Astrocyte (in vitro differentiated cells and primary cell): ENCODE results near the gene PSENEN. TPM values are rescaled to one million over a fixed set of nuclear protein-coding genes. Genes with fewer than 3 reads are reported as not detected.

Source experiments
- DNase-seq: peaks from one replicate; pipeline ENCODE4 v3.0.0-alpha.2; 2010; ENCODE audit warnings: low read depth
- FAIRE-seq: peaks from 2 replicates; lab custom pipeline; 2011; peaks lifted over from hg19 to GRCh38; lab: Jason Lieb, UNC
- H2AFZ ChIP-seq: 2 replicates; pipeline ENCODE4 v1.6.0; 2012; ENCODE audit warnings: low read depth, low read length, inconsistent platforms
- H3K27ac ChIP-seq: 2 replicates; pipeline ENCODE4 v1.5.1; 2011; ENCODE audit warnings: low read depth, low read length, inconsistent platforms
- H3K27me3 ChIP-seq: 2 replicates; pipeline ENCODE4 v1.6.0; 2011; ENCODE audit warnings: low read length, inconsistent platforms; ENCODE audit not compliant: insufficient read depth
- H3K36me3 ChIP-seq: 2 replicates; pipeline ENCODE4 v1.5.1; 2011; ENCODE audit warnings: low read length, inconsistent platforms; ENCODE audit not compliant: insufficient read depth
- H3K4me1 ChIP-seq: 2 replicates; pipeline ENCODE4 v1.5.1; 2011; ENCODE audit warnings: low read length, inconsistent platforms; ENCODE audit not compliant: insufficient read depth
- H3K4me2 ChIP-seq: 2 replicates; pipeline ENCODE4 v1.6.0; 2012; ENCODE audit warnings: low read length, inconsistent platforms
- H3K4me3 ChIP-seq: 2 replicates; pipeline ENCODE4 v1.5.1; 2011; ENCODE audit warnings: low read depth, mild to moderate bottlenecking, low read length, inconsistent platforms; ENCODE audit not compliant: insufficient read depth
- H3K79me2 ChIP-seq: 2 replicates; pipeline ENCODE4 v1.6.0; 2012; ENCODE audit warnings: mild to moderate bottlenecking, low read length, inconsistent platforms; ENCODE audit not compliant: insufficient read depth
- H3K9ac ChIP-seq: 2 replicates; pipeline ENCODE4 v1.6.0; 2012; ENCODE audit warnings: mild to moderate bottlenecking, low read length, inconsistent platforms
- H3K9me3 ChIP-seq: 2 replicates; pipeline ENCODE4 v1.5.1; 2012; ENCODE audit warnings: low read depth, mild to moderate bottlenecking, low read length, inconsistent platforms; ENCODE audit not compliant: insufficient read depth
- H4K20me1 ChIP-seq: 2 replicates; pipeline ENCODE4 v1.6.0; 2012; ENCODE audit warnings: low read length, inconsistent platforms; ENCODE audit not compliant: insufficient read depth
- H3K27ac Mint-ChIP-seq: one replicate; pipeline ENCODE4 v1.8.0; 2021; ENCODE audit warnings: mild to moderate bottlenecking, mixed read lengths; ENCODE audit not compliant: unreplicated experiment
- H3K27me3 Mint-ChIP-seq: one replicate; pipeline ENCODE4 v1.8.0; 2021; ENCODE audit warnings: low read depth, mixed read lengths; ENCODE audit not compliant: unreplicated experiment
- H3K36me3 Mint-ChIP-seq: one replicate; pipeline ENCODE4 v1.8.0; 2021; ENCODE audit warnings: low read depth, mixed read lengths; ENCODE audit not compliant: unreplicated experiment
- H3K4me1 Mint-ChIP-seq: one replicate; pipeline ENCODE4 v1.8.0; 2021; ENCODE audit warnings: low read depth, mixed read lengths; ENCODE audit not compliant: unreplicated experiment
- H3K4me3 Mint-ChIP-seq: one replicate; pipeline ENCODE4 v1.8.0; 2021; ENCODE audit warnings: mild to moderate bottlenecking, moderate library complexity, mixed read lengths; ENCODE audit not compliant: unreplicated experiment
- H3K9me3 Mint-ChIP-seq: one replicate; pipeline ENCODE4 v1.8.0; 2021; ENCODE audit warnings: mild to moderate bottlenecking, mixed read lengths; ENCODE audit not compliant: unreplicated experiment
- CTCF ChIP-seq: IDR thresholded peaks from 2 replicates; pipeline ENCODE4 v1.5.1; 2011; ENCODE audit warnings: low read depth, mild to moderate bottlenecking, inconsistent platforms, low read length, moderate library complexity; ENCODE audit not compliant: insufficient read depth
- EZH2 ChIP-seq: IDR thresholded peaks from 2 replicates; pipeline ENCODE4 v1.6.1; 2012; ENCODE audit warnings: mild to moderate bottlenecking, low read length, inconsistent platforms; ENCODE audit not compliant: insufficient read depth
- total RNA-seq: library from RNA; stranded (reverse); gene quantifications from 2 replicates; pipeline ENCODE4 v1.2.1, GENCODE V29; 2021

Gene PSENEN
- total RNA-seq, 1 donor from 2014 or later = 100 TPM

- no peaks in the 10 kb centered on the region for H3K9me3 Mint-ChIP-seq
These were observed 17.3 kb upstream of the PSENEN start for GRCh38 chr19:35727956-35728706.

GRCh38 chr19:35729021-35729420 is 16.4 kb upstream of the PSENEN start:
- Histone ChIP-seq H3K9me3 (no peaks in the 10 kb centered on the region), H3K4me2 (no peak overlapping the region), H3K4me1 (no peaks in the 10 kb centered on the region), H3K27ac (no peak overlapping the region), H4K20me1 (peaks cover 45% of the 10 kb centered on the region), H3K27me3 (no peaks in the 10 kb centered on the region), H3K4me3 (no peak overlapping the region), H3K79me2 (no peaks in the 10 kb centered on the region), H2AFZ (no peak overlapping the region), H3K9ac (no peak overlapping the region), H3K36me3 (peaks cover 40% of the 10 kb centered on the region)
- H3K9me3 Mint-ChIP-seq = no peaks in the 10 kb centered on the region
- no peaks in the 10 kb centered on the region for H3K27me3 Mint-ChIP-seq
- H3K36me3 Mint-ChIP-seq = peaks cover 19% of the 10 kb centered on the region
- DNase-seq (no peak), FAIRE-seq (no peak)
- H3K4me3 Mint-ChIP-seq = peak overlapping the region; percentile 54
- H3K4me1 Mint-ChIP-seq = no peaks in the 10 kb centered on the region
- peak overlapping the region; percentile 41 for H3K27ac Mint-ChIP-seq
- no peak for TF ChIP-seq EZH2

More at GRCh38 chr19:35727956-35728706, 17.3 kb upstream of the PSENEN start:
- peaks cover 42% of the 10 kb centered on the region for H3K36me3 ChIP-seq
- no peak for FAIRE-seq
- Mint-ChIP-seq H3K4me1 (no peaks in the 10 kb centered on the region), H3K4me3 (no peak overlapping the region), H3K36me3 (peaks cover 17% of the 10 kb centered on the region), H3K27ac (no peak overlapping the region), H3K27me3 (no peaks in the 10 kb centered on the region)
- no peak overlapping the region for H3K4me2 ChIP-seq
- no peak overlapping the region for H3K4me3 ChIP-seq
- H3K79me2 ChIP-seq = no peaks in the 10 kb centered on the region
- no peak overlapping the region for H3K27ac ChIP-seq
- DNase-seq = no peak
- H3K9ac ChIP-seq = no peak overlapping the region
- peaks cover 48% of the 10 kb centered on the region for H4K20me1 ChIP-seq
- H3K4me1 ChIP-seq = no peaks in the 10 kb centered on the region
- H3K27me3 ChIP-seq = no peaks in the 10 kb centered on the region
- no peak overlapping the region for H2AFZ ChIP-seq
- no peaks in the 10 kb centered on the region for H3K9me3 ChIP-seq
- TF ChIP-seq EZH2 (no peak), CTCF (no peak)

- no peak overlapping the region for H3K9ac ChIP-seq
- H3K79me2 ChIP-seq = no peaks in the 10 kb centered on the region
- H3K9me3 ChIP-seq = no peaks in the 10 kb centered on the region
- H3K27ac ChIP-seq = no peak overlapping the region
- Mint-ChIP-seq H3K9me3 (no peaks in the 10 kb centered on the region), H3K27me3 (no peaks in the 10 kb centered on the region), H3K4me1 (no peaks in the 10 kb centered on the region), H3K4me3 (no peak overlapping the region), H3K36me3 (peaks cover 21% of the 10 kb centered on the region), H3K27ac (no peak overlapping the region)
- TF ChIP-seq CTCF = no peak
- TF ChIP-seq EZH2 = no peak
- FAIRE-seq (no peak), DNase-seq (no peak)
- peaks cover 39% of the 10 kb centered on the region for H3K36me3 ChIP-seq
- H3K27me3 ChIP-seq = no peaks in the 10 kb centered on the region
- no peaks in the 10 kb centered on the region for H3K4me1 ChIP-seq
- no peak overlapping the region for H3K4me2 ChIP-seq
- no peak overlapping the region for H3K4me3 ChIP-seq
- peaks cover 46% of the 10 kb centered on the region for H4K20me1 ChIP-seq
- no peak overlapping the region for H2AFZ ChIP-seq
These were observed 15.7 kb upstream of the PSENEN start for GRCh38 chr19:35729763-35730162.
